HG03060 (cell line): ENCODE results near the gene MYO3A.

Experiments
- ATAC-seq: cut with Tn5 transposase; IDR thresholded peaks from one replicate; pipeline ENCODE4 v1.9.1; 2021; ENCODE audit warnings: low read depth, moderate number of reproducible peaks; ENCODE audit not compliant: unreplicated experiment

MYO3A gene, protein sequence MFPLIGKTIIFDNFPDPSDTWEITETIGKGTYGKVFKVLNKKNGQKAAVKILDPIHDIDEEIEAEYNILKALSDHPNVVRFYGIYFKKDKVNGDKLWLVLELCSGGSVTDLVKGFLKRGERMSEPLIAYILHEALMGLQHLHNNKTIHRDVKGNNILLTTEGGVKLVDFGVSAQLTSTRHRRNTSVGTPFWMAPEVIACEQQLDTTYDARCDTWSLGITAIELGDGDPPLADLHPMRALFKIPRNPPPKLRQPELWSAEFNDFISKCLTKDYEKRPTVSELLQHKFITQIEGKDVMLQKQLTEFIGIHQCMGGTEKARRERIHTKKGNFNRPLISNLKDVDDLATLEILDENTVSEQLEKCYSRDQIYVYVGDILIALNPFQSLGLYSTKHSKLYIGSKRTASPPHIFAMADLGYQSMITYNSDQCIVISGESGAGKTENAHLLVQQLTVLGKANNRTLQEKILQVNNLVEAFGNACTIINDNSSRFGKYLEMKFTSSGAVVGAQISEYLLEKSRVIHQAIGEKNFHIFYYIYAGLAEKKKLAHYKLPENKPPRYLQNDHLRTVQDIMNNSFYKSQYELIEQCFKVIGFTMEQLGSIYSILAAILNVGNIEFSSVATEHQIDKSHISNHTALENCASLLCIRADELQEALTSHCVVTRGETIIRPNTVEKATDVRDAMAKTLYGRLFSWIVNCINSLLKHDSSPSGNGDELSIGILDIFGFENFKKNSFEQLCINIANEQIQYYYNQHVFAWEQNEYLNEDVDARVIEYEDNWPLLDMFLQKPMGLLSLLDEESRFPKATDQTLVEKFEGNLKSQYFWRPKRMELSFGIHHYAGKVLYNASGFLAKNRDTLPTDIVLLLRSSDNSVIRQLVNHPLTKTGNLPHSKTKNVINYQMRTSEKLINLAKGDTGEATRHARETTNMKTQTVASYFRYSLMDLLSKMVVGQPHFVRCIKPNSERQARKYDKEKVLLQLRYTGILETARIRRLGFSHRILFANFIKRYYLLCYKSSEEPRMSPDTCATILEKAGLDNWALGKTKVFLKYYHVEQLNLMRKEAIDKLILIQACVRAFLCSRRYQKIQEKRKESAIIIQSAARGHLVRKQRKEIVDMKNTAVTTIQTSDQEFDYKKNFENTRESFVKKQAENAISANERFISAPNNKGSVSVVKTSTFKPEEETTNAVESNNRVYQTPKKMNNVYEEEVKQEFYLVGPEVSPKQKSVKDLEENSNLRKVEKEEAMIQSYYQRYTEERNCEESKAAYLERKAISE (N-terminal part only)

DNA sequence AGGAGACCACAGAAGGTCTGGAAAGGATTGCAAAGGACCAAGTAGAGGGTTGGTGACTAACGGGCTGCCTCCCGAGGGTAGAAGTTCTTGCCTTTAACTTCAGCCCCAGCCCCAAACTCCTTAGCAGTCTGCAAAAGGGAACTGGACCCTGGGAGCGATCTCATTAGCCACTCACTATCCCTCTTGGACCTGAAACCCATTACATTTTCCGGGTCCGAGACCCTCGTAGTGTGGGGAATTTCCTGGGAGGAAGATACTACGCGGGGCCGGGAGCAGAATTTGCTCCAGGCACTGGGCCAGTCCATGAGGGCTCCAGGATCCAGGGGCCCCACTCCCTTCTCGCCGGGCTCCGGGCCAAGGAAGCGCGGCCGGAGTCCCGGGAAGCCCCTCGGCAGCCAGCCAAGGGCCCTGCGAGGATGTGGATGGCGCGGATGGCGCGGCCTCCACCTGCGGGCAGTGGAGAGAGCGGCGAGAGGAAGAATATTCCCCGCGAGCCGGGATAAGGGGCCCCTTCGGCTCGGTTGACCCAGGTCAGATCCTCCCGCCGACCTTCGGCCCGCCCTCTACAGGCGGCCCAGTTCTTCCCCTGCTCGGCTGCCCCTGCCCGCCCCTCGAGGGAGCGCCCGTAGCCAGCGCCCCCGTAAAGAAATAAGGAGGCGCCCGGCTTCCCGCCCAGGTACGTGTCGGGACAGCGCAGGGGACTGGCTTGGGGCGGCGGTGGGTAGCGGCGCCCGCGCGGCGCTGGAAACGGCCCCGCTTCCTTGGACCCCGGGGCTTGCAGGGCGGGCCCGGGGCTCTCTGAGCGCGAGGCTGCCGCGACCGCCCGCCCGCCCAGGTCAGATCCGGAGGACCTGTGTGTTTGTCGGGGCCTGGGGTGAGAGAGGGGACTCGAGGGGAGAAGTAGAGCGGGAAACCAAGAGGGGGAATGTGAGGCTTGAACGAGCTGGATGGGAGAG is at the start of gene MYO3A:
MYO3A (plus strand) TSS at position 577 of the 956 bp plus-strand sequence. CDS start 17,882 bp downstream, outside the sequence.
- ATAC-seq = no peak

DNA sequence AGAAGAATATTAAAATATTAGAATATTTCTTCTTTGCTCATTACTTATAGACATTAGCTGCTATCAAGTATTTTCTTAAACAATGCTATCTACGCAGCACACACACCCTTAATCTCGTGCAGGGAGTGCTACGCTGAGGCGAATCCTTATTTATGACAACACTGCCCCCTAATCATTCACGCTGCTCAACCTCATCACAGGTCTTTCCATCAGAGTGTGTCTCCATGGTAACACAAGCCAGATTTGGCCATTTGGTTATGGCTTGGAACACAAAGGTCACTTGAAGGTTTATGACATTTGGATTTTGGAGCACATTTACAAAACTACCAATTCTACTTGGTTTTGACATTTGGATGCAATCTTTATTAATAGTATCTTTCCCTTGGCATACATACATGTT is 45.4 kb upstream of the MYO3A start:
- ATAC-seq = no peak

DNA sequence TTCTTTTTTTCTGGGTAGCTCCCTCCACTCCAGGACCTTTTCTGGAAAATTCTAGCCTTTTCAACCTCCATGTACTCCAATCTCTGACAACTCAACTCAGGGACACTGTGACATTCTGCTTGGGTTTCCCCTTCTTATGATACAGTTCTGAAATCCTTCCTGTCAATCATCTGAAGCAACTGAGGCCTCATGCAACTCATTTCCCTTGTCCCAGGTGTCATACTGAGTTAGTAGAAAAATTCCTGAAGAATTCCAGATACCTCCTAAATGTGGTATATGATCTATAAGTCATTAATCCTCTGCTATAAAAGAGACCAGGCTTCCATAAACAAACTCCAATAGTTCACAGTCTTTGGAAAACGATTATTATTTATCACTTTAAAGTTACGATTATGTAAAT is 43.0 kb upstream of the MYO3A start:
- no peak for ATAC-seq

DNA sequence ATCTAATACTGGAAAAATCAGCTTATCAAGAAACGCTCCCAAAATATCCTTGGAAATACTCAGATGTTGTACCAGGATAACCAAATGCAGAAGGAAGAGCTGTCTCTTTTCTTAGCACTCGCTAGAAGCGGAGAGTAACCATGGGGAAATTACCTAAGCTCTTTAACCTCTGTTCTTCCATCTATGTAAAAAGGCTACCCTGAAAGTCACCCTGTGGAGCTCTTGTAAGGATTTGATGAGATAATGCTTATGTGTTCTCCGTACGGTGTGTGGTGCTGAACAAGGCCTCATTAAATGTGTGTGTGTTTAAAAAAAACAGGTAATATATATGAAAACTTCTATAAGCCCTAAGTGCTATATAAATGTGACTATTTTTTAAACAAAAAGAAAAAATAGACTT is 38.2 kb upstream of the MYO3A start:
- no peak for ATAC-seq

DNA sequence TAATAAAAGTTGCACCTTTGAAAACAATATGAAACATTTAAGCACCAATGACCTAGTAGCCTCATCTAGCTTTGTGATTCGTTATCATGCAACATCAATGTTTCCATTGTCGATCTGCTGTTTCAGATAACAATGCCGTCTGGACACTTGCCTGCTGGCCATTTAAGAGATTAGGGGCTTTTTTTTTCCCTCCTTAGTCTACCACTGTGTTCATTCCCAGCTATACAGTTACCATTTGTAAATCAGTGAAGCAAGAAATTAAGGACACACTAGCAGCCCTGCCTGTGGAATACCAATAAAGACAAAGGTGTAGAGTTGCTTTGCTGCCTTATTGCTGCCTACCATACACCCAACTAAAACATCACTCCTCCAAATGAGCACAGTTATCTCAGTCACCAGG is 37.6 kb upstream of the MYO3A start:
- ATAC-seq = no peak

DNA sequence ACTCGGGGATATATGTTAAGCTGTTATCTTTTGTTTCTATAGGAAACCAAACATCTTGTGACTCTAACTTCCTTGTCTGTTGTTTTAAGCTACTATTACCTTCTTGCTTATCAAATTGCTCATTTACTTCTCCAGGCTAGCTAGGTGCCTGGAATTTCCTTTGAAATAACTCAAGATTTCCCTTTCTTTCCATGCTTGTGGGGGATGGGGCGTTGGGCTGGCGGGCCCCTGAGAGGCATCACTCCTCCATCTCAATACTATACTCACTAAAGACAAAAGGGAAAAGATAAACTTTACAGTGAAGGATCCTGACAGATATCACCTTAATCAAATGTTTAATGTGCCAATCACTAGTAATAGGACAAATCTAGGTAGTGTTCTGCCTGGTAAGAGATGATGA is 34.7 kb upstream of the MYO3A start:
- no peak for ATAC-seq

DNA sequence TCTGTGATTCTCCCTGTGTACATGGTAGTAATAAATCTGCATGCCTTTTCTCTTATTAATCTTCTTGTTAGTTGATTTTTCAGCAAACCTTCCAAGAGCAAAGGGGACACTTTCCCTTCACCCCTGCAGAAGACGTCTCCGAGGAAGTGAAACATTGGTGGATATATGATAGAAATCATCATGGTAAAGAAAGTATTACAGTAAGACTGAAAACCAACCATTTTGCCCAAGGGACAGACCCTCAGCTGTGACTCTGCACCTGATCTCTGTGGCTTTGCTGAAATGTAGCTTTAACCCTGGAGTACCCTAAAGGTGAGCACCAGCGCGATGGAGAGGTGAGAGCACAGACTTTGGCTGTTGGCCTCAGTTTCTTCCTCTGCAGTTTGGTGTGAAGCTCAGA is 32.8 kb upstream of the MYO3A start:
- ATAC-seq = no peak

DNA sequence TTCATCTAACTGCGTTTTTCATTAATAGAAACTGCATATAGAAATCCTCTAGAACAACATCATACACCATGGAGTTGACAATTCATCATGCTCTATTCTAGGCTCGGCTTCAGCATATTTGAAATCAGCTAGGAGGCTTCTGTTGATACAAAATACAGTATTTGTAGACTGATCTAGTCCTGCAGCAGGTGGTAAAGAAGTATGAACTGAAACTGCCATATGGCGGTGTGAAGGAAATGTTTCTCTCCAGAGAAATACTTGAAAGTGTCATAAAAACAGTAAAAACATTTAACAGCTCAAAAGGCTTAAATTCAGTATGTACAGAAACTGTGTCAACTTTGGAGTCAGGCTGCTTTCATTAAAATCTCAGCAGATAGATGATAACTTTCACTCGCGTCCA is 32.0 kb upstream of the MYO3A start:
- ATAC-seq = no peak

DNA sequence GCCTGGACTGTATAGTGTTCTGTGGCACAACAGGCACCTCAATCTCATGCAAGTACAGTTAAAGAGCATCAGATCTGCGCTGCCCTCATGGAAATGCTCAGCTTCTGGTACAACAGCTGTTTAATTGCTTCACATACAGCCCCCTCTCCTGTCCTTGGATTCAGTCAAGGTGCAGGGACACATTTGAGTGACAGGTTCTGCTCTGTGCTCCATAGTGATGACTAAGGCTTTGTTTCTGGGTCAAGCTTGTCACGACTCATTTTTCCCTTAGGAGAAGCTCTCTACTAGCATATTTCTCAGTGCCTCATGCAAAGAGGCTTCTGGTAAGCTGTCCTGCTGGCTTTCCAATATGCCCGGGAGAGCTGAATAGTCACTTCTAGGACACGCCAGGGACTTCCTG is 26.8 kb upstream of the MYO3A start:
- no peak for ATAC-seq

DNA sequence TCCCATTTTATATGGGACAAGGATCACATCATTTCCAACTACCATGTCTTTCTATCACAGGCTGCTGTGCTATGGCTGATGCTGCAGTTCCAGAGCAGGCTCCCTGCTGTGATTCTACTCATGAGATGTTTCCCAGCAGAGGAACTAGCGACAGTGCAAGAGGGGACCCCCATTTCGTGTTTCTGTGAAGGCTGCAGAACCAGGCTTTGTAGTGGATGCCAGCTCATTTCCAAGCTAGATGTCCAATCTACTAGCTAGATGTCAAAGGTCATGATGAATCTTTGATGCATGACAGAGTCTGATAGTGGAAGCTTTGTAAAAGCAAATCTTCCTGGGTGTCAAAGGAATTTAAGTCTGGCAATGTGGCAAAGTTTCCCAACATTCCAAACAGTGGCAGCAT is 21.2 kb upstream of the MYO3A start:
- no peak for ATAC-seq

DNA sequence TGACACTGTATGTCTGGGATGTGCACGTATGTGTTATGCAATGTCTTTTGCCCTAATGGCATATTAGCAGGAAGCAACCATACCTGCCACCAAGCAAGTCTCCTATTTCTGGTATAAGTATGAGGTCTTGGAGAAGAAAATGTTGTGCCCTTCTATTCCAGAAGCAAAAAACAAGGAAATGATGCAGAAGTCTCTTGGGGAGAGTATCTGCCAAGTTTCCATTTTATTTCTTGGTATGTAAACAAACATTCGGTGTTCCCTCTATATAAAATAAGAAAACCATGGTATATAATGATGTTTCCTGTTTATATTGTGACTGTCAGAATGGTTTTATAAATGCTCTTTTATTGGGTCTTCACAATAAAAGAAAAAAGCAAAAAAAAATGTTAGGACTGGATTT is 19.3 kb upstream of the MYO3A start:
- no peak for ATAC-seq

DNA sequence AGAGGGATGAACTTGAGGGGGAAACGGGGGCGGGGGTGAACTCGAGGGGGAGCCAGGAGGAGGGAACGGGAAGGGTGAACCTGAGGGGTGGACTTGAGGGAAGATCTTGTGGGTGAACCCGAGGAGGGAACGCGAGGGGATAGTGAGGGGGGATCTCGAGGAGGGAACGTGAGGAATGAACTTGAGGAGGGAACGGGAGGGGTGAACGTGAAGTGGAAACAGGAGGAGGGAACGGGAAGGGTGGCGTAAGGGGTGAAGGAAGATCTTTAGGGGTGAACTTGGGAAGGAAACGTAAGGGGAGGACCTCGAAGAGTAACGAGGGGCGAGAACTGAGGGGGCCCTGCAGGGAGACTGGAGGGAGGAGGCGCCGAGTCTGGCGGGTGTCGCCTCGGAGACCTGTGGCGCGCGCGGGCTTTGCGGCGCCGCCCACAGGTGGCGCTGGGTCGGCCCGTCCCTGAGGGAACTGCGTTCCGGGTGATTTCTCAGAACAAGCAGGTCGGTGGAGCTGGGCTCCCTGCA is 651 bp downstream of the MYO3A start:
- no peak for ATAC-seq

DNA sequence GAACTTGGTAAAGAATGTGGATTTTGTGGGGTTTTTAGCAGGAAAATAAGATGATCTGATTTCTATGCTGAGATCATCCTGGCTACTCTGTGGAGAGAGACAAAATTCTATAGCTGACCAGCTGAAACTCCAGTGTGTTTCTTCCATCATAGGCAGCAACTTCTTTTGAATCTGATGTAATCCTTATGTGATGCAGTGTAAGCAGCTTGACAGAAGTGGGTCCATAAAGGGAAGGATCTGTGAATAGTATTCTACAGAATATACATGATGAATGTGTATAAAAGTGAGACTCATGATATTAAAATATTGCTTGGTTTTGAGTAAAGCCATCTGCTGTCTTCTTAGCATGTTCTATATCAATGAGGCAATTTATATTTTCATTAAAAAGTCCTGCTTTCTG is 4.4 kb downstream of the MYO3A start:
- ATAC-seq = no peak

DNA sequence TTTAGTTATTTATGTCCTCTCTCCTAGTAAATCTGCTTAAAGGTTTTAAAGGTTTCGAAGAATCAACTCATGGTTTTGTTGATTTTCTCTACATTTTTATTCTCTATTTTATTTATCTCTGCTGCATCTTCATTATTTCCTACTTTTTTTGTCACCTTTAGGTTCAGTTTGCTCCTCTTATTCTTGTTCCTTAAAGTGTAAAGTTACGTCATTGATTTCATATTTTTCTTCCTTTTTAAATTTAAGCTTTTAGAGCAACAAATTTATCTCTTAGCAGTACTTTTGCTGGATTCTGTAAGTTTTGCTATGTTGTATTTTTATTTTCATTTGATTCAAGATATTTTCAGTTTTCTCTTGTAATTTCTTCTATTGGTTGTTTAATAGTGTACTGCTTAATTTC is 10.7 kb downstream of the MYO3A start:
- ATAC-seq = no peak

DNA sequence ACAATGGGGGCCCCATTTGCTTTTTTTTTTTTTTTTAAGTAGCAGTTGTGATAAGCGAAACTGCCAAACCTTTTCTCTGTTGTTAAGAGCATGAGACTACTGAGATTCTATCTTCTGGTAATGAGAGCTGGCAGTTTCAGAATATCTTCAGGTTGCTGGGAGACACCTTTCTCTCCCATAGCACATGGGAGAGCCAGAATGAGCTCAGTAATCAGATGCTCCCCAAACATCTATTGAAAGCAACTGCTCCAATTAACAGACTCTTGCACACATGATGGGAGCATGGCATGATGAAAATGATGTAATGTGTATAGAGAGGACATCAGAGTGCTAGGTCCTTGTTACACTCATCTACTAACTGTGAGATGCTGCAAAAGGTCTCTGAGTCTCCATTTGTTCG is 18.8 kb downstream of the MYO3A start:
- no peak for ATAC-seq

DNA sequence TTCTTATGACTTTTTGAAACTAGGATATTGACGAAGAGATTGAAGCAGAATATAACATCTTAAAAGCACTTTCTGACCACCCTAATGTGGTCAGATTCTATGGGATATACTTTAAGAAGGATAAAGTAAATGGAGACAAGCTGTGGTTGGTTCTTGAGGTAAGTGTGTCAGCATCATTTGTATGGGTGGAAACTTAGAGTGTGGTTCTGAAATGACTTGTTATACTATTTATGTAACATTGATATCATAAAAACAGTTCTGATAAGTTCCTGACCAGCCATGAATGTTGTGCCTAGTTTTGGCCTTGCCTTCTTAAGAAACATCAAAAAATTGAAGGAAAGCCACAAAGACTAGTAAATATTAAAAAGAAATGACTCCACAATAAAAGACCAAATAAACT is 20.8 kb downstream of the MYO3A start:
- ATAC-seq = no peak

DNA sequence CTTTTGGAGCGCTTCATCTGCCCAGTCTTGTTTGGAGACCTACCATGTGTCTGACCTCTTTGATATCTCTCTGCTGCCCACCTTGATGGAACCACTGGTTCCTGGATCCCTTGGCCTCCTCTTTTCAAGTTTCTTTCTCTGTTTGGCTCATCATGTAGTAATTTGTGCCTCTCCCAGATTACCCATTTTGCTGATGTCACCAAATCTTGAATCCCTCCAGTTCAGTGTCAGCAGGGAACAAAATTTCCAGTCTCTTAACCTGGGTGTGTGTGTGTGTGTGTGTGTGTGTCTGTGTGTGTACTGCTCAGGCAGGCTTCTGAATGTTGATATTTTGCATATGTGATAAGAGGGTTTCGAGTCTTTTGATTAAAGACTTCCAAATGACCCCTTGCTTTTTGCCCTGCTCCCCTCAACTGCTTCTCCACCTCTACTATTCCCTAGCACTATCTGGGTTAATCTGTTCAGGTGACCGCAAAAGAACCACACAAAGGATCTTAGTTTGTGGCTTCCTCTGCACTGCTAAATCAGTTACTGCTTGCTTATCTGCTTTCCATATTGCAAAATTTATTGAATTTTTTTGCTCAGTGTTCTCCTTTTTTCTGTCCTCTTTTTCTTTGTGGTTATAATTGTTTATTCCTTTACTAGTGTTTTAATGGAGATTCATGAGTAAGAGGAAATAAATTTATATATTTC is 25.7 kb downstream of the MYO3A start:
- ATAC-seq = no peak

DNA sequence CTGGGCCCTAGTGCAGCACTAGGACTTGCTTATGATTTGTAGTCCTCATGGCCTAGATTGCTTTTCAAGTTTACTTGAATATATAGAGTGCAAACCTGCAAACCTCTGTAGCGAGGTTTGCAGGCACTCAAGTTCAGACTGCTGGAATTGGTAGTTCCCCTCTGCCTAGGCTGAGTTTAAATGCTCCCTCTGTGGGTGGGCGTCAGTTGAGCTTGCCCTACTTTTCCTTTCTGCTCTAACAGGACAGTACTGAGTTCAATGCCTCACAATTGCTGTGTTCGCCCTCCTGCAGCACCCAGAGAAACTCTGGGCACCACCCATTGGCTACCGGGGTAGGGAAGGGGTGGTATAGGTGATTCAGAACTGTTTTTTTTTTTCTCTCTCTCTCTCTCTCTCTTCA is 31.6 kb downstream of the MYO3A start:
- ATAC-seq = no peak

DNA sequence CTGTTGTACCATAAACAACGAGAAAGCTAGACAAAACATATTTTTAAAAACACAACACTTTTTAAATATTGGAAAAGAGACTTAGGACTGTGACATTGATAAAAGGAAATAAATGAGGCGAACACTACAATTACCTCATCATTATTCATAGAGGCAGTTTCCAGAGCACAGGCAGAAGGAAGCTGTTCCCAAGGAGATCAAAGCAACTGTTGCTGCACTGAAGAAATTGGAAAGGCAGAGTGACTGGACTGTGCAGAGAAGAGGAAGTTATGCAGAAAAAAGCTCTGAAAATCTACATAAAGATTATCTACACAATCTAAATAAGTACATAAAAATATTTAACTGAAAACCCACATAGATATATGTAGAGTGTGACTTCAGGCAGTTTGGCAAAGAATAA is 32.8 kb downstream of the MYO3A start:
- ATAC-seq = no peak
